ENCODE data around the gene SLC49A4. TPM values are rescaled to one million over a fixed set of nuclear protein-coding genes. Genes with fewer than 3 reads are reported as not detected.

Gene SLC49A4
- total RNA-seq, 1 donor from 2014 or later = 14.5 TPM

DNA sequence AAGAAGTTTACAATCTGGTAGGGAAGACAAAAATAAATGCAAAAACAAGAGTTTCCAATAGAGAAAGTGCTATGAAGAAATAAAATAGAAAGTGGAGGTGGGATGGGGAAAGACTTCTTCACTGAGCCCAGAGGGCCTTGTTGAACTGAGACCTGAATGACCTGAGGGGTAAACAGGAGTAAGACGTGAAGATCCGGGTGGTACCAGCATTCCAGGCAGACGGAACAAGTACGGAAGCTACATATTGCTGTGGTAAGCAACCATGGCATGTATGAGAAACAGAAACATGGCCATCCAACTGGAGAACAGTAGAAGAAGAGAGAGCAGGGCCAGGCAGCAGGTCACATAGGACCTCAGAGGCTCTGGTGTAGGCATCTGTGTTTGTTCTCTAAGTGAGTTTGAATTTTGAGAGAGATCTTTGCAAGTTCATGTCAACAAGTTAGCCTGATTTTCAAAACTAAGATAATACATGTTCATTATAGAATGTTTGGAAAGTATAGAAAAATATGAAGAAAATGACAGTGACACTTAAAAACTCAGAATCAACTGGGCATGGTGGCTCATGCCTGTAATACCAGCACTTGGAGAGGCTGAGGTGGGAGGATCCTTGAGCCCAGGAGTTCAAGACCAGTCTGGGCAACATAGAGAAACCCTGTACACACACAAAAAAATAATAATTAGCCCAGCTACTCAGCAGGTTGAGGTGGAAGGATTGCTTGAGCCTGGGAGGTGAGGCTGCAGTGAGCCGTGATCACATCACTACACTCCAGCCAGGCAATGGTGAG, 64.3 kb downstream of the SLC49A4 start:
- H3K4me1 ChIP-seq = no peaks in the 10 kb centered on the region
- TF ChIP-seq, protein P1, sequence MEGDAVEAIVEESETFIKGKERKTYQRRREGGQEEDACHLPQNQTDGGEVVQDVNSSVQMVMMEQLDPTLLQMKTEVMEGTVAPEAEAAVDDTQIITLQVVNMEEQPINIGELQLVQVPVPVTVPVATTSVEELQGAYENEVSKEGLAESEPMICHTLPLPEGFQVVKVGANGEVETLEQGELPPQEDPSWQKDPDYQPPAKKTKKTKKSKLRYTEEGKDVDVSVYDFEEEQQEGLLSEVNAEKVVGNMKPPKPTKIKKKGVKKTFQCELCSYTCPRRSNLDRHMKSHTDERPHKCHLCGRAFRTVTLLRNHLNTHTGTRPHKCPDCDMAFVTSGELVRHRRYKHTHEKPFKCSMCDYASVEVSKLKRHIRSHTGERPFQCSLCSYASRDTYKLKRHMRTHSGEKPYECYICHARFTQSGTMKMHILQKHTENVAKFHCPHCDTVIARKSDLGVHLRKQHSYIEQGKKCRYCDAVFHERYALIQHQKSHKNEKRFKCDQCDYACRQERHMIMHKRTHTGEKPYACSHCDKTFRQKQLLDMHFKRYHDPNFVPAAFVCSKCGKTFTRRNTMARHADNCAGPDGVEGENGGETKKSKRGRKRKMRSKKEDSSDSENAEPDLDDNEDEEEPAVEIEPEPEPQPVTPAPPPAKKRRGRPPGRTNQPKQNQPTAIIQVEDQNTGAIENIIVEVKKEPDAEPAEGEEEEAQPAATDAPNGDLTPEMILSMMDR (IDR thresholded peaks at IDR 0.05; ENCODE audit: borderline replicate concordance) = no peak
- no peak for DNase-seq
- H3K36me3 ChIP-seq = peaks cover 33% of the 10 kb centered on the region
- intact Hi-C loops (cut with micrococcal nuclease) = no loop called here
- H3K27ac ChIP-seq (replicated peaks) = no peak overlapping the region
- no peaks in the 10 kb centered on the region for H3K27me3 ChIP-seq (ENCODE audit: low read depth)
- no peak overlapping the region for H3K4me3 ChIP-seq
- H3K9me3 ChIP-seq (replicated peaks) = no peaks in the 10 kb centered on the region

DNA sequence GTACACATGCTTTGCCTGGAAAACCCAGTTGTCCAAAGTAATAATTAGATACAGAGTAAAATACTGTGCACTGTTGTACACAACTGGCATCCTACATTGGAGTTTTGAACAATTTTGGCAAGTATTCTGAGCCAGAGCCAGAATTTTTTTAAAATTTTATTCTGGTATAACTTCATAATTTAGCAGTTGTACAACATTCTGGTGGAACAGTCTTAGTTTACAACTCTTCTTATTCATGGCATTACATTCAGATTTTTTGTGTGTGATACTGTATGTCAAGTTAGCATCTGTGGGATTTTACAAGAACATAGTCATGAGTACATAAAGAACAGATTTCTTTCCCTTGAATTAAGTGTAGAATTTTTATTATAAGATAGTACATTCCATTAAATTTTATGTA, 67.5 kb downstream of the SLC49A4 start:
- no peak for DNase-seq
- intact Hi-C loops (cut with micrococcal nuclease) = no loop called here
- H3K27ac ChIP-seq (replicated peaks) = no peak overlapping the region
- no peaks in the 10 kb centered on the region for H3K27me3 ChIP-seq (ENCODE audit: low read depth)
- peaks cover 41% of the 10 kb centered on the region for H3K36me3 ChIP-seq
- TF ChIP-seq, protein P1 (IDR thresholded peaks at IDR 0.05; ENCODE audit: borderline replicate concordance) = no peak
- H3K4me1 ChIP-seq = no peaks in the 10 kb centered on the region
- H3K9me3 ChIP-seq (replicated peaks) = no peaks in the 10 kb centered on the region
- no peak overlapping the region for H3K4me3 ChIP-seq

DNA sequence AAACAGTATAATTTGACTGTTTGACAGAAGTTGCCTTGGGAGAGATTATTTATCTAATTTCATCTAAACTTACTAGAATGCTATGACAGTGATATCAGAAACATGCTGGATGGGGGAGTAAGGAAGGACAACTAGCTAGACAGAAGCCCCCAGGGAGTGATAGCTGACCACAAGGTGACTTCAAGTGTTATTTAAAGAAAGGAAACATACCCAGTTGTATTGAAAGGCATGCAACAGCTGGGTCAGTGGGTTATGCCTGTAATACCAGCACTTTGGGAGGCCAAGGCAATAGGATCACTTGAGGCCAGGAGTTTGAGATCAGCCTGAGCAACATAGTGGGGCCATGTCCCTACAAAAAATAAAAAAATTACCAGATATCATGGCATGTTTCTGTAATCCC, 69.6 kb downstream of the SLC49A4 start:
- H3K27me3 ChIP-seq (ENCODE audit: low read depth) = no peaks in the 10 kb centered on the region
- TF ChIP-seq, protein P1 (IDR thresholded peaks at IDR 0.05; ENCODE audit: borderline replicate concordance) = no peak
- H3K27ac ChIP-seq (replicated peaks) = no peak overlapping the region
- H3K36me3 ChIP-seq = peaks cover 46% of the 10 kb centered on the region
- no peaks in the 10 kb centered on the region for H3K9me3 ChIP-seq (replicated peaks)
- H3K4me1 ChIP-seq = no peaks in the 10 kb centered on the region
- no peak overlapping the region for H3K4me3 ChIP-seq
- no peak for DNase-seq
- intact Hi-C loops (cut with micrococcal nuclease) = no loop called here

DNA sequence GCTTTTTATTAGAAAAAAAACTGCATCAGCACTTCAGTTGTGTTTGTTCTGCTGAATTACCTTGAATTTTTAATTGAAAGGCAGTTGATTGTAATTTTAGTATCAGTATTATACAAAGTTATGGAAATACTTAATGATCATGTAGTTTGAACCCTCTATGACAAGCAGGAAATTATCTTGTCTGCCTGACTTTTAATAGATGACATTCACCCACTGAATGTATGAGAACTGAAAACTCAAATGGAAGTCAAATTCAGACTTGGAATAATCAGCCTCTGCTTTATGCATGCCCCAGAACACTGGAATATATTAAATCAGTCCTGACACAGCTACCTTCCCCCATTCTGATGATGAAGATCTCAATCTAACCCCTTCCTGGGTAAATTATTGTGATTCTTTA, 73.5 kb downstream of the SLC49A4 start:
- Histone ChIP-seq H3K27ac (replicated peaks) (no peak overlapping the region), H3K27me3 (ENCODE audit: low read depth) (no peaks in the 10 kb centered on the region), H3K4me1 (no peaks in the 10 kb centered on the region), H3K36me3 (peaks cover 37% of the 10 kb centered on the region), H3K9me3 (replicated peaks) (no peaks in the 10 kb centered on the region), H3K4me3 (no peak overlapping the region)
- no peak for DNase-seq
- intact Hi-C loops (cut with micrococcal nuclease) = no loop called here
- TF ChIP-seq, protein P1 (IDR thresholded peaks at IDR 0.05; ENCODE audit: borderline replicate concordance) = no peak

DNA sequence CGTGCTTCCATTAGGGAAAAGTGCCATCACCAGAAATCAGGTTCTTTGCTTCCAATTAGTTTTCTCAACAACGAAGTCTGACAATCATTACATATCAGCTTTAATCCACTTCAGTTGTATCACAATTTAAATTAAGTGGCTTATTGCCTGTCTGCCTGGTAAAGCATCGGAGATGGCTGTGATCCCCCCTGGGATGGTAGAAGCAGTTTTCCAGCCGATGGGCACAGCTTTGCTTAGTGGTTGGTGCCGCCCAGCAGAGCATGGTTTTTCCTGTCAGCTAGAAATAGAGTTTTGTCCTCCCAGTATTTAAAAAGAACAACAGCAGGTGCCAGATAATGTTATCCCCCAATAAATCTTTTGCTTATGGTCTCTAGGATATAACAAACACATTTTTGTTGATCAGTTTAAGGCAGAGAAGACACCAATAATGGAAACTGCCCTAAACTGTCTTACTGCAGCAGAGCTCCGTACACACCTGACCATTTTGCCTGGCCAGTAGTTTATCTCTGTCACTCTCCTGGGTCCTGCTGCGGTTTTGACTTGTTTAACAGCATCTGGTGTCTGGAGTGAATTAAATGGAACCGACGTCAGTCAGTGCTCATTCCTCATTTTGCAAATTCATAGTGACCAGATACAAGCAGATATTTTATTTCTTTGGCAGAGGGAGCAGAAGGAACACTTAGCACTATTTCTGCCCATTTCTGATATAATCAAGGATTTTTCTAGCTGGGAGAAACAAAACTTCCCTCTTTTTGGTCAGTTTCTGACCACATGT, 79.1 kb downstream of the SLC49A4 start:
- DNase-seq = no peak
- Histone ChIP-seq H3K9me3 (replicated peaks) (no peaks in the 10 kb centered on the region), H3K36me3 (peaks cover 27% of the 10 kb centered on the region), H3K4me3 (no peak overlapping the region), H3K27ac (replicated peaks) (no peak overlapping the region), H3K4me1 (no peaks in the 10 kb centered on the region), H3K27me3 (ENCODE audit: low read depth) (no peaks in the 10 kb centered on the region)
- intact Hi-C loops (cut with micrococcal nuclease) = no loop called here
- TF ChIP-seq, protein P1 (IDR thresholded peaks at IDR 0.05; ENCODE audit: borderline replicate concordance) = no peak

Data from left ventricle myocardium inferior (tissue), 1 donor.